ENCODE results near the gene IGLON5. TPM values are rescaled to one million over a fixed set of nuclear protein-coding genes. Genes with fewer than 3 reads are reported as not detected.

The IGLON5 gene
- total RNA-seq, 2 donors from 2014 or later, result not detected

- 63 to 67% methylated on average over 8 of the region's 8 CpGs for WGBS, 2 donors
- Histone ChIP-seq H3K9me3 (no peaks in the 10 kb centered on the region), H3K36me3 (replicated peaks in 1 of 2; ENCODE audit: insufficient read depth in 1 of 2, low read depth in 2 of 2) (no peaks in the 10 kb centered on the region), H3K27ac (no peak overlapping the region), H3K27me3 (no peaks in the 10 kb centered on the region), H3K4me1 (no peaks in the 10 kb centered on the region), H3K4me3 (no peak overlapping the region)
- DNase-seq (no peak), ATAC-seq (no peak)
- intact Hi-C loops (cut with DNase I), result no loop called here
- TF ChIP-seq CTCF (IDR thresholded peaks at IDR 0.05), result no peak
- no peak for TF ChIP-seq POLR2A (IDR thresholded peaks at IDR 0.05)
These were observed 37.2 kb upstream of the IGLON5 start for GRCh38 chr19:51274049-51274770.

GRCh38 chr19:51277112-51277511, 34.3 kb upstream of the IGLON5 start:
- no peaks in the 10 kb centered on the region for H3K9me3 ChIP-seq
- WGBS, 2 donors, result 35 to 51% methylated on average over 3 of the region's 3 CpGs
- no peak for TF ChIP-seq POLR2A (IDR thresholded peaks at IDR 0.05)
- TF ChIP-seq CTCF (IDR thresholded peaks at IDR 0.05), result no peak
- DNase-seq (no peak), ATAC-seq (no peak)
- no peaks in the 10 kb centered on the region for H3K36me3 ChIP-seq (replicated peaks in 1 of 2; ENCODE audit: insufficient read depth in 1 of 2, low read depth in 2 of 2)
- no peak overlapping the region for H3K4me3 ChIP-seq
- intact Hi-C loops (cut with DNase I), result no loop called here
- H3K27ac ChIP-seq, result no peak overlapping the region
- H3K4me1 ChIP-seq, result no peaks in the 10 kb centered on the region
- H3K27me3 ChIP-seq, result no peaks in the 10 kb centered on the region

GRCh38 chr19:51282335-51282734, 29.1 kb upstream of the IGLON5 start:
- Histone ChIP-seq H3K9me3 (no peaks in the 10 kb centered on the region), H3K4me1 (no peaks in the 10 kb centered on the region), H3K27me3 (no peaks in the 10 kb centered on the region), H3K4me3 (no peak overlapping the region), H3K36me3 (replicated peaks in 1 of 2; ENCODE audit: insufficient read depth in 1 of 2, low read depth in 2 of 2) (no peaks in the 10 kb centered on the region), H3K27ac (no peak overlapping the region)
- TF ChIP-seq POLR2A (IDR thresholded peaks at IDR 0.05) (no peak), CTCF (IDR thresholded peaks at IDR 0.05) (no peak)
- ATAC-seq (no peak), DNase-seq (no peak)
- 49 to 64% methylated on average over 4 of the region's 4 CpGs for WGBS, 2 donors
- intact Hi-C loops (cut with DNase I), result no loop called here

- TF ChIP-seq POLR2A (IDR thresholded peaks at IDR 0.05) (no peak), CTCF (IDR thresholded peaks at IDR 0.05) (no peak)
- Histone ChIP-seq H3K27ac (no peak overlapping the region), H3K36me3 (replicated peaks in 1 of 2; ENCODE audit: insufficient read depth in 1 of 2, low read depth in 2 of 2) (no peaks in the 10 kb centered on the region), H3K4me3 (no peak overlapping the region), H3K27me3 (no peaks in the 10 kb centered on the region), H3K4me1 (no peaks in the 10 kb centered on the region), H3K9me3 (no peaks in the 10 kb centered on the region)
- DNase-seq, result no peak
- WGBS, 2 donors, result 51 to 58% methylated on average over 3 of the region's 3 CpGs
- intact Hi-C loops (cut with DNase I), result no loop called here
- ATAC-seq, result no peak
These were observed 25.8 kb upstream of the IGLON5 start for GRCh38 chr19:51285682-51286081.

- intact Hi-C loops (cut with DNase I), result no loop called here
- no peak for ATAC-seq
- no peak for DNase-seq
- TF ChIP-seq POLR2A (IDR thresholded peaks at IDR 0.05) (no peak), CTCF (IDR thresholded peaks at IDR 0.05) (no peak)
- Histone ChIP-seq H3K27me3 (no peaks in the 10 kb centered on the region), H3K4me1 (no peaks in the 10 kb centered on the region), H3K9me3 (no peaks in the 10 kb centered on the region), H3K27ac (no peak overlapping the region), H3K4me3 (no peak overlapping the region), H3K36me3 (replicated peaks in 1 of 2; ENCODE audit: insufficient read depth in 1 of 2, low read depth in 2 of 2) (no peaks in the 10 kb centered on the region)
- 42 to 56% methylated on average over 1 of the region's 1 CpG for WGBS, 2 donors
These were observed 21.8 kb upstream of the IGLON5 start for GRCh38 chr19:51289635-51290034.

All from body of pancreas (tissue), 4 donors.